IPS-15b (cell line): ENCODE results near the gene SECISBP2.
A peak's percentile ranks its signal among the peaks of the same experiment; 100 is the strongest.

Experiments used
- H3K27me3 ChIP-seq: one replicate; pipeline ENCODE4 v1.6.1; 2013; ENCODE audit warnings: low read length; ENCODE audit not compliant: control insufficient read depth, insufficient read depth
- H3K36me3 ChIP-seq: one replicate; pipeline ENCODE4 v1.6.1; 2013; ENCODE audit warnings: low read length; ENCODE audit not compliant: control insufficient read depth, insufficient read depth
- H3K4me1 ChIP-seq: one replicate; pipeline ENCODE4 v1.6.1; 2013; ENCODE audit warnings: mild to moderate bottlenecking, low read length; ENCODE audit not compliant: control insufficient read depth, insufficient read depth
- H3K4me3 ChIP-seq: one replicate; pipeline ENCODE4 v1.5.1; 2013; ENCODE audit warnings: low read depth, low read length
- H3K9ac ChIP-seq: one replicate; pipeline ENCODE4 v1.6.1; 2013; ENCODE audit warnings: low read depth, mild to moderate bottlenecking, low read length
- H3K9me3 ChIP-seq: one replicate; pipeline ENCODE4 v1.6.1; 2013; ENCODE audit warnings: mild to moderate bottlenecking, low read length; ENCODE audit not compliant: control insufficient read depth, insufficient read depth

Gene SECISBP2

DNA sequence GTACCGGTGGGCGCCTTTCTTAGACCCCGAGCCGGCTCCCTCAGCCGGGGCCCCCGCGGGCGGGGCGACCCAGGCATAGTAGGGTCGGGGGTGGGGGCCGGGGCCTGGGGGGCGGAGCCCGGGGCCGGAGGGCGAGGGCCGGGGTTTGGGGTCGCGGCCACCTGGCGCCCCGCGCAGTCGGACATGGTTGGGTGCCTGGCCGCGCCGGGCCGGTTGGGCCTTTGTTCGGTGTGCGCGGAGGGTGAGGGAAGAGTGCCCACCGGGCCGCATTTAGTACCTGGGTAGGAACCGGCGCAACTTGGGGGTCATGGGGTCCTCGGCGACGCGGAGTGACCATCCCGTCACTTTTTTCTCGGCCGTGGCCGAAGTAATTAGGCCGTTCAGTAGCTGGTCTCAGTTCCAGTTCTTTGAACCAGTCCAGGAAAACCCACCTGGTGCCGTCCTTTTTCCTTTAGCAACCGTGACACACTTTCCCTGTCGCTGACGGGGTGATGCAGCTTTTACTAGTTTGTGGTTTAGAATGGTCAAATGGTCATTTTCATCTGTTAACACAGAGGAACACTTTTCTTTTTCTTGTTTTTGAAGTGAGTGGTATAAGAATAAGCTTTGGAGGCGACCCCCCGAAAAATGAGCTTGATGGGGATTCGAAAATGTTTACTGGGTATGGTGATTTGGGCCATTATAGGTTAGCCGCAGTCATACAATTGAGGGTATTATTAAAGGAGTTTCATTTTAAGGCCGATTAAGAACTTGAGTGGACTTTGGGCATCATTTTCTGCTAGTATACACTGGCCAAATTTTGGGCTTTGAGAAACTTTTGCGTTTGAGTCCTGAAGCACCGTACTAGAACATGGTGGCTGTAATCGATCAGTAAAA, 6.7 kb upstream of the SECISBP2 start:
- no peaks in the 10 kb centered on the region for H3K27me3 ChIP-seq
- no peaks in the 10 kb centered on the region for H3K9me3 ChIP-seq
- H3K9ac ChIP-seq: peak overlapping the region; percentile 94
- H3K4me3 ChIP-seq: peak overlapping the region; percentile 96
- no peaks in the 10 kb centered on the region for H3K36me3 ChIP-seq
- H3K4me1 ChIP-seq: no peaks in the 10 kb centered on the region

DNA sequence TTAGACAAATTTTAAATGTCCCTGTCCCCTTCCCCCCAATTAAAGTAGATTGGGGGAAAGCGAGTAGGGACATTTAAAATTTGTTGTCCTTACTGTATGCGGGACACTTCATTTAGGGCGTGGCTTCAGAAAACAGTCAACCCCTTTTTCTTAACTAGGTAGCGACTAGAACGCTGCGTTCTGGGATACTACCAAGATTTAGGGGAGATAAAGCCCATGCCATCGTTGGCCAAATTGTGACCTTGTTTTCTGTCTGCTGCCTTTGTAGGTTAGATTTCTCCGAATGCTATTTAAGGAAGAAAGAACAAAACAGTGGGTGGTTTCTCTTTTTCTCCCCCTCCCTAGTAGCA, 6.1 kb upstream of the SECISBP2 start:
- Histone ChIP-seq H3K36me3 (peaks cover 6% of the 10 kb centered on the region), H3K4me1 (no peaks in the 10 kb centered on the region), H3K9ac (peak overlapping the region; percentile 94)

DNA sequence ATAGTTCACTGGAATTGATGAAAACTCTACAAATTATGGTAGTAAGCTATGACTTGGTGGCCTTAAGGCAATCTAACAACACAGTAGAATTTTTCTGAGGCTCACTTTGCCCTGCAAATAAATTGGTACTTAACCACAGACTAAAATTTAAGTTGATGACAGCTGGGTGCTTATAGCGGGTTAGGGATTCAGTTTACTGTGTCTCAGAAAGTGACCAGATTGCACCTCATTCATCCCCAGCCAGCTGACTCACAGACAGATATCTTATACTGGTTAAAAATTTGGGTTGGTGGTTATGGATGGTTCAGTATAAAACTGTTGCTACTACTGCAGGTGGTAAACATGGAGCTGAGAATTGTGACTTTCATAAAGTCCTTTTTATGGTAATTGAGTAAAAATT, 4.5 kb upstream of the SECISBP2 start:
- Histone ChIP-seq H3K36me3 (peaks cover 7% of the 10 kb centered on the region), H3K27me3 (no peaks in the 10 kb centered on the region), H3K9ac (no peak overlapping the region), H3K4me3 (peak overlapping the region; percentile 96), H3K4me1 (no peaks in the 10 kb centered on the region), H3K9me3 (no peaks in the 10 kb centered on the region)

More for the DNA sequence above, 6.1 kb upstream of the SECISBP2 start:
- Histone ChIP-seq H3K4me3 (peak overlapping the region; percentile 96), H3K9me3 (no peaks in the 10 kb centered on the region), H3K27me3 (no peaks in the 10 kb centered on the region)

DNA sequence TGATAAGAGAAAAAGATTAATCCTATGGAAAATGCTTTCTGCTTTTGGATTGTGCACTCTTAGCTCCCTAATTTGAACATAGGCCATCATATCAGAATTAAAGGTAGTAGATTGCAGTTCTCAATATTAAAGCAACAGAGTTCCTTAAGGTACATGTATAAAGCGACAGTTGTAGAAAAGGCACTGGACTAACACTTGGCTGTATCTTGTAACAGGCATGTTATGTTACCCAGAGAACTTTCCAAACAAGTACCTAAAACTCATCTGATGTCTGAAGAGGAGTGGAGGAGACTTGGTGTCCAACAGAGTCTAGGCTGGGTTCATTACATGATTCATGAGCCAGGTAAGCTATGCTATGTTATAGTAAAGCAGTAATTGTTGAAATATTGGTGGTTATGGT, 3.3 kb upstream of the SECISBP2 start:
- no peak overlapping the region for H3K9ac ChIP-seq
- peak overlapping the region; percentile 96 for H3K4me3 ChIP-seq
- peaks cover 4% of the 10 kb centered on the region for H3K4me1 ChIP-seq
- no peaks in the 10 kb centered on the region for H3K9me3 ChIP-seq
- H3K27me3 ChIP-seq: no peaks in the 10 kb centered on the region
- H3K36me3 ChIP-seq: peaks cover 7% of the 10 kb centered on the region

DNA sequence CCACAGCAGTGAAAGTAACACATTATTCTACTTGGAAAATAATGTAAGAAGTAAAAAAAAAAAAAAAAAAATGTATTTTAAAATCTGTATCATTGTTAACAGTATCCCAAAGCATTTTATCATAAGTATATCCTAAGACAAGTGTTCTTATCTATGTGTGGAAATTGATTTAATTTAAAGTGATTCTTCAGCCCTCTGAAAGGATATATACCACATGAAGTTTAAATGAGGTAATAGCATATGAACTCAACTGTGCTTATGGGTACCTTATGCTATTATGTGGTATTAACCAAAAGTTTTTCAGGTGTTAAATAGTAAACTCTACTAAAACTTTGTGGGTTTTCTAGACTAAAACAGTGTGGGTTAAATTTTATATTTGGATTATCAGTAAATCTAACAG, 2.8 kb upstream of the SECISBP2 start:
- peaks cover 7% of the 10 kb centered on the region for H3K36me3 ChIP-seq
- no peaks in the 10 kb centered on the region for H3K27me3 ChIP-seq
- no peak overlapping the region for H3K4me3 ChIP-seq
- no peaks in the 10 kb centered on the region for H3K9me3 ChIP-seq
- no peak overlapping the region for H3K9ac ChIP-seq
- H3K4me1 ChIP-seq: peaks cover 4% of the 10 kb centered on the region

DNA sequence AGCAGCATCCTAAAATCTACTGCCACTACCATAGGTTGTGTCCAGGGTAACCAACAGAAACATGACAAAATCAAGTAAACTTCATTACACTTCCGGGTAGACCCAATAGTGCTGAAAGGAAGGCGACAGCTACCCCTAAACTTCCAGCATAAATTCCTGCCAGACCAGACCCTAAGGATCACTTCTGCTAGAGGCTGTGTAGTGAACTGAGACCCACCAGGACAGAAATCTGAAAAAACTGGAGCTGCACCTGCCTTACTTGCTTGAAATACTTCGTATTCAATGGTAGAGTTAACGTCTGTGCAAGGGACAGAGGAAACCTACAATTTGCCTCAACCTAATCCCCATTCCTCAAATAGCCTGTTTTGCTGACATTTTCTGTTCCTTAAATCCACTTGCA, 1.0 kb upstream of the SECISBP2 start:
- Histone ChIP-seq H3K4me1 (peaks cover 4% of the 10 kb centered on the region), H3K27me3 (no peaks in the 10 kb centered on the region), H3K9me3 (no peaks in the 10 kb centered on the region), H3K4me3 (no peak overlapping the region), H3K36me3 (peaks cover 7% of the 10 kb centered on the region), H3K9ac (no peak overlapping the region)

DNA sequence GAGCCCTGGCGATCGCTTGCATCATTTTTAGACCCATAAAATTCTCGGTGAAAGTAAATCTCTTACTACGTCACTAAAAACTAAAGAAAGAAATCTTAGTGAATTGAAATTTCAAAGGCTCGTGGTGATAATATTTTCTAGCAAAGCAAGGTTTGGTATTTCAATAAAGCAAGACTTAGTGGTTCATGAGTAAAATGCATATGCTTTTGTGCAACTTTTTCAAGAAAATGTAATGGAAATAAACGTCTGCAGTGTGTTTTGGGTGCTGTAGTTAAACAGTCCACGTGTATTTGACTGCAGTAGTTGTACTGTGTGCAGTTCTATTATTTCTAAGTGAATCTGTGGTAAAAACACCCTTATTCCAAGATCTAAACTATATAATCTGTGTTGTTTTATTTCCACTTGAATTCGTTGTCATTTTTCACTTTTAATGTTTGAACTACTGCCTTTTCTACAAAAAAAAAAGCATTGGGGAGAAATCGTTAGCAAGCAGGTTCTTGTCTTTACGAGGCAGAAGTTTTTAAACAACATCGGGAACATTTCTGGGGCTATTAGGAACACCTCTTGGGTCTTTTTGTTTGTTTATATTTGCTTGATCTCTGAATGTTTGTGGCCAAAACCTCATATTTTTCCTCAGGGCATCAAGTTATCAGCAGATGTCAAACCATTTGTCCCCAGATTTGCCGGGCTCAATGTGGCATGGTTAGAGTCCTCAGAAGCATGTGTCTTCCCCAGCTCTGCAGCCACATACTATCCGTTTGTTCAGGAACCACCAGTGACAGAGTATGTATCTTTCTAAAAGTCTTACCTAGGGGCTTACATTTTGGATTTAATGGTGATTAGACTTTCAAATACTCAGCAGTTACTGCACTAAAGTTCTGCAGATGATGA, 960 bp downstream of the SECISBP2 start:
- no peaks in the 10 kb centered on the region for H3K27me3 ChIP-seq
- H3K4me3 ChIP-seq: peak overlapping the region; percentile 71
- no peaks in the 10 kb centered on the region for H3K9me3 ChIP-seq
- H3K36me3 ChIP-seq: peaks cover 7% of the 10 kb centered on the region
- peaks cover 4% of the 10 kb centered on the region for H3K4me1 ChIP-seq
- peak overlapping the region; percentile 90 for H3K9ac ChIP-seq

DNA sequence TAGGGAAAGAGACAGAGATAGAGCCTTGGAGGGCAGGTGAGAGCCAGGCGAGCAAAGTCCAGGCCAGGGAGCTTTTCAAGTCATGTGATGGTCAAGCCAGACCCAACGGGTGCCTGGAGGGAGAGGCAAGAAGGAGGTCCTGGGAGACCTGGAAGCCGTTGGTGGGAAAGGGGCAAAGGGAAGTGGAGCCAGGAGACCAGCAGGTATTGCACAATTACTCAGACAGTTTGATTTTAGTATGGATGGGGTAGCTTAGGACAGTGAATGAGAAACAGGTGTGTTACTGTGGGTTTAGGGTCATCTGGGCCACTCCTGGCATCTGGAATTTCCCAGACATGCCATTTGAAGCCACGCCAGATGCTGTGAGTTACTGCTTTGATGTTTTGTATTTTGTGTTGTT, 5.1 kb downstream of the SECISBP2 start:
- peaks cover 7% of the 10 kb centered on the region for H3K36me3 ChIP-seq
- H3K4me3 ChIP-seq: no peak overlapping the region
- peaks cover 4% of the 10 kb centered on the region for H3K4me1 ChIP-seq

DNA sequence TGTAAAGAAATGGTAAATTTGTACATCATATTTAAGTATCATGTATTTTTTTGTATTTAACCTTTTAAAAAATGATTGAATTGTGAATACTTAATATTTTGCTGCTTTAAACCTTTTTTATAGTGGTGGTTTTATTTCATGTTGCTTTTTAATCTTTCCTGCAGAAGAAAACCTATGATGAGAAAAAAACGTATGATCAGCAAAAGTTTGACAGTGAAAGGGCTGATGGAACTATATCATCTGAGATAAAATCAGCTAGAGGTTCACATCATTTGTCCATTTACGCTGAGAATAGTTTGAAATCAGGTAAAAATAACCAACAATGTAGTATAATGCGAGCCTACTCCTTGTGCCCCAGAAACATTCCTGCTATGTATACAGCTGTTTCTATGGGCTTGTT, 7.4 kb downstream of the SECISBP2 start:
- Histone ChIP-seq H3K4me3 (no peak overlapping the region), H3K9ac (no peak overlapping the region), H3K36me3 (peaks cover 15% of the 10 kb centered on the region), H3K9me3 (no peaks in the 10 kb centered on the region), H3K27me3 (no peaks in the 10 kb centered on the region), H3K4me1 (no peaks in the 10 kb centered on the region)

More for the DNA sequence above, 5.1 kb downstream of the SECISBP2 start:
- no peaks in the 10 kb centered on the region for H3K9me3 ChIP-seq
- no peaks in the 10 kb centered on the region for H3K27me3 ChIP-seq
- no peak overlapping the region for H3K9ac ChIP-seq

DNA sequence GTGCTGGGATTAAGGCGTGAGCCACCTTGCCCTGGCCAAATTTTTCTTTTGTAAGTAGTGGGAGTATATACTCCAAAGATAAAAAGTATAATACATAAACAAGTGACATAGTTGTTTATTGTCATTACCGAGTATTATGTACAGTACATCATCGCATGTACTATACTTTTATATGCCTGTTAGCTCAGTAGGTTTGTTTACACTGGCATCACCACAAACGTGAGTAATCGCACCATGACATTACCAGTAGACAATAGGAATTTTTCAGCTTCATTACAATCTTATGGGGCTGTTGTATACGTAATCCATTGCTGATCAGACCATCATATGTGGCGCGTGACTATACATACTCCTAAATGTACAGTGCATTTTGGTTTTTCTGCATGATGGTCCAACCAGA, 9.8 kb downstream of the SECISBP2 start:
- Histone ChIP-seq H3K4me3 (no peak overlapping the region), H3K36me3 (peaks cover 17% of the 10 kb centered on the region), H3K9ac (no peak overlapping the region), H3K4me1 (no peaks in the 10 kb centered on the region), H3K9me3 (no peaks in the 10 kb centered on the region), H3K27me3 (no peaks in the 10 kb centered on the region)

DNA sequence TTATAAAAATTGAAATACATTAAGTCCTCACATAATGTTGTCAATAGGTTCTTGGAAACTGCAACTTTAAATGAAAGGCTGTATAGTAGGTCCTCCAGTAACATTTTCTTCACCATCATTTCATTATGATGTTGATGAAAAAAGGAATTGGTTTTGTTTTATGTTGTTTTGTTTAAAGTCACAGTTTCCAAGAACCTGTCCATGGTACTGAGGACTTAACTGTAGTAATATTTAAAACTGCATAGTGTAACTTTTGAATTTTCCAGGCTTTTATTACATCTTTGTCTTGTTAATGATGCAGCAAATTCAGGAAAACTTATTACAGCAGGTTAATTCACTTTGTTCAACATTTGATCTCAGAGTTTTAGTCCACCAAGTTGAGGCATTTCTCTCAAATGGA, 11.6 kb downstream of the SECISBP2 start:
- H3K9ac ChIP-seq: no peak overlapping the region
- peaks cover 23% of the 10 kb centered on the region for H3K36me3 ChIP-seq

DNA sequence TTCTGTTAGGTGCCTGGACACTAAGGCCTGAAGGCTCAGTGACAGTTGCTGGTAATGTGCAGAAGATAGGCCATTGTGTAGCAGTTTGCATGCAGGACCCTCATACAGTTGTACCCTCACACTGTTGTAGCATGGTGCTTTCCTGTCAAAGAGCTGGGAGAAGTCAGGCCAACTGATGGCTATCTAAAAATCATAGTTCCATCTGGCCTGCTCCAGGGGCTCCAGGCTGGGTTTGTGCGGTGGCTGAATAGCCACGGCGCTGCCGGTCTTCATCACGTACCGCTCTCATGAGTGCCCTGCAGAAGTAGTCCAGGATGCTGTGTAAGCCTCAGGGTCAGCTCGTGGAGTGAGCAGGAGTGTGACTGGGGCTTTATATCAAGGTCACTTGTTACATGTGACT, 12.2 kb downstream of the SECISBP2 start:
- peaks cover 23% of the 10 kb centered on the region for H3K36me3 ChIP-seq
- no peaks in the 10 kb centered on the region for H3K9me3 ChIP-seq
- no peak overlapping the region for H3K9ac ChIP-seq
- no peaks in the 10 kb centered on the region for H3K4me1 ChIP-seq
- H3K4me3 ChIP-seq: no peak overlapping the region
- H3K27me3 ChIP-seq: no peaks in the 10 kb centered on the region

More for the DNA sequence above, 11.6 kb downstream of the SECISBP2 start:
- no peaks in the 10 kb centered on the region for H3K9me3 ChIP-seq
- no peaks in the 10 kb centered on the region for H3K4me1 ChIP-seq
- H3K4me3 ChIP-seq: no peak overlapping the region
- H3K27me3 ChIP-seq: no peaks in the 10 kb centered on the region
